Neural cell (in vitro differentiated cells): ENCODE data around the gene PRG2. TPM values are rescaled to one million over a fixed set of nuclear protein-coding genes. Genes with fewer than 3 reads are reported as not detected.
"Not testable (repeated sequence)": the region's sequence is repeated elsewhere in the genome, so short reads cannot be mapped to it uniquely, and the experiment has no call there.

ENCODE experiments used
- H2AFZ ChIP-seq: fragments of 200-600, 300-800 bp; sonication (generic), shearing (Covaris generic); 2 replicates; pipeline ENCODE4 v1.6.0; 2014; ENCODE audit warnings: low read depth, mild to moderate bottlenecking, antibody characterized with exemption, low read length, moderate library complexity
- H3F3A ChIP-seq: fragments of 200-600 bp; shearing (Covaris generic); 2 replicates; pipeline ENCODE4 v1.6.1; 2016; ENCODE audit warnings: mild to moderate bottlenecking, moderate library complexity, mixed read lengths, antibody characterized with exemption, low read length; ENCODE audit not compliant: insufficient read depth, poor library complexity, severe bottlenecking
- H3K27ac ChIP-seq: fragments of 200-600, 300-800 bp; sonication (generic), shearing (Covaris generic); 2 replicates; pipeline ENCODE4 v1.5.1; 2014; ENCODE audit warnings: mild to moderate bottlenecking, low read length, moderate library complexity
- H3K27me3 ChIP-seq: fragments of 300-800, 200-600 bp; sonication (generic), shearing (Covaris generic); 2 replicates; pipeline ENCODE4 v1.6.0; 2014; ENCODE audit warnings: mild to moderate bottlenecking, low read depth, low read length, moderate library complexity; ENCODE audit not compliant: insufficient read depth
- H3K36me3 ChIP-seq: fragments of 300-800, 200-600 bp; sonication (generic), shearing (Covaris generic); 2 replicates; pipeline ENCODE4 v1.5.1; 2014; ENCODE audit warnings: mild to moderate bottlenecking, antibody characterized with exemption, low read length, moderate library complexity; ENCODE audit not compliant: insufficient read depth
- H3K4me2 ChIP-seq: fragments of 300-800, 200-600 bp; sonication (generic), shearing (Covaris generic); 2 replicates; pipeline ENCODE4 v1.6.0; 2014; ENCODE audit warnings: mild to moderate bottlenecking, low read length
- H3K4me3 ChIP-seq: fragments of 300-800, 200-600 bp; sonication (generic), shearing (Covaris generic); 2 replicates; pipeline ENCODE4 v1.5.1; 2014; ENCODE audit warnings: mild to moderate bottlenecking, low read length, moderate library complexity
- H3K79me2 ChIP-seq: fragments of 200-600 bp; shearing (Covaris generic); replicated peaks from 2 replicates; pipeline ENCODE4 v1.6.0; 2014; ENCODE audit warnings: mild to moderate bottlenecking, low read length, moderate library complexity; ENCODE audit not compliant: insufficient read depth
- H3K9ac ChIP-seq: fragments of 300-800, 200-600 bp; sonication (generic), shearing (Covaris generic); 2 replicates; pipeline ENCODE4 v1.6.1; 2016; ENCODE audit warnings: mild to moderate bottlenecking, low read length, mixed read lengths
- H3K9me2 ChIP-seq: fragments of 200-600 bp; shearing (Covaris generic); 2 replicates; pipeline ENCODE4 v1.6.1; 2016; ENCODE audit warnings: mild to moderate bottlenecking, low read length, mixed read lengths; ENCODE audit not compliant: insufficient read depth
- H3K9me3 ChIP-seq: fragments of 200-600, 300-800 bp; sonication (generic), shearing (Covaris generic); 2 replicates; pipeline ENCODE4 v1.6.1; 2016; ENCODE audit warnings: mild to moderate bottlenecking, mixed run types, low read length, moderate library complexity, mixed read lengths
- H4K20me1 ChIP-seq: fragments of 200-600 bp; shearing (Covaris generic); 2 replicates; pipeline ENCODE4 v1.6.1; 2016; ENCODE audit warnings: mild to moderate bottlenecking, mixed run types; ENCODE audit not compliant: insufficient read depth
- CTCF ChIP-seq: fragments of 450-650 bp; IDR thresholded peaks from 2 replicates; pipeline ENCODE4 v1.5.1; 2014; ENCODE audit warnings: antibody characterized with exemption, mild to moderate bottlenecking, moderate library complexity; ENCODE audit not compliant: poor library complexity, severe bottlenecking
- EP300 ChIP-seq: fragments of 450-650 bp; conservative IDR thresholded peaks from 2 replicates; pipeline ENCODE4 v1.6.1; 2014; ENCODE audit warnings: antibody characterized with exemption, mild to moderate bottlenecking, moderate library complexity; ENCODE audit not compliant: poor library complexity, severe bottlenecking
- EZH2 ChIP-seq: fragments of 200-600, 300-800 bp; shearing (Covaris generic), sonication (generic); IDR thresholded peaks from 2 replicates; pipeline ENCODE4 v1.6.1; 2014; ENCODE audit warnings: antibody characterized with exemption, low read length, borderline replicate concordance, mild to moderate bottlenecking; ENCODE audit not compliant: insufficient read depth, poor library complexity, severe bottlenecking
- MXI1 ChIP-seq: fragments of 450-650 bp; conservative IDR thresholded peaks from 2 replicates; pipeline ENCODE4 v1.6.1; 2014; ENCODE audit warnings: antibody characterized with exemption, mild to moderate bottlenecking; ENCODE audit not compliant: poor library complexity, severe bottlenecking
- POLR2AphosphoS5 ChIP-seq: IDR thresholded peaks from 2 replicates; pipeline ENCODE4 v1.6.1; 2012
- RAD21 ChIP-seq: fragments of 450-650 bp; conservative IDR thresholded peaks from 2 replicates; pipeline ENCODE4 v1.6.1; 2014; ENCODE audit warnings: antibody characterized with exemption, mild to moderate bottlenecking, moderate library complexity
- REST ChIP-seq: IDR thresholded peaks from 2 replicates; pipeline ENCODE4 v1.6.1; 2012; ENCODE audit warnings: borderline replicate concordance
- SMC3 ChIP-seq: fragments of 450-650 bp; conservative IDR thresholded peaks from 2 replicates; pipeline ENCODE4 v1.6.1; 2014; ENCODE audit warnings: antibody characterized with exemption, mild to moderate bottlenecking, moderate library complexity; ENCODE audit not compliant: poor library complexity
- TAF1 ChIP-seq: IDR thresholded peaks from 2 replicates; pipeline ENCODE4 v1.6.1; 2012; ENCODE audit warnings: low read depth
- polyA plus RNA-seq: library from polyadenylated mRNA; depleted of rRNA; stranded (reverse); fragments of >200 nt; gene quantifications from 2 replicates; pipeline ENCODE4 v1.2.3, GENCODE V29; 2014

The PRG2 gene
- polyA plus RNA-seq, 1 donor from 2014 or later, result not detected

GRCh38 chr11:57405271-57405860 is 14.9 kb upstream of the PRG2 start:
- no peaks in the 10 kb centered on the region for H3K27me3 ChIP-seq
- H3K9me3 ChIP-seq, result no peaks in the 10 kb centered on the region
- no peak overlapping the region for H3K4me2 ChIP-seq
- H3K27ac ChIP-seq, result no peak overlapping the region
- H3F3A ChIP-seq, result no peaks in the 10 kb centered on the region
- no peaks in the 10 kb centered on the region for H3K79me2 ChIP-seq
- no peaks in the 10 kb centered on the region for H4K20me1 ChIP-seq
- TF ChIP-seq REST (no peak), SMC3 (no peak), EZH2 (no peak), RAD21 (no peak), EP300 (no peak), POLR2AphosphoS5 (no peak), MXI1 (no peak)
- no peaks in the 10 kb centered on the region for H3K9me2 ChIP-seq
- no peak overlapping the region for H2AFZ ChIP-seq
- H3K36me3 ChIP-seq, result no peaks in the 10 kb centered on the region
- H3K9ac ChIP-seq, result no peak overlapping the region
- H3K4me3 ChIP-seq, result no peak overlapping the region

DNA sequence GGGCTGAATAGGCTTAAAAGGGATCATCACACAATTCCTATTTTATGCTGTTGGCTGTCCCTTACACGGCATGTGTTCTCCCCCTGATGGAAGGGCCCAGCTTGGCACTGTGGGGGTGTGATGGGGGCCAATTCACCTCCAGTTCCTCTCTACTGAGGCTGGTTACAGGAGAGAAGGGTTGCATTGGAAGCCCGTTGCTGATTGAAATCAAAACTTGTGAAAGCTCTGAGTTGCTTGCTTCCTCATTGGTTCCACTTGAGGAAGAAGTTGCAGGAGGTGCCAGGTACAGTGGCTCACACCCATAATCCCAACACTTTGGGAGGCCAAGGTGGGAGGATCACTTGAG is 13.3 kb upstream of the PRG2 start:
- no peak overlapping the region for H3K4me2 ChIP-seq
- H2AFZ ChIP-seq, result no peak overlapping the region
- H3K27ac ChIP-seq, result no peak overlapping the region
- no peaks in the 10 kb centered on the region for H3K9me2 ChIP-seq
- no peaks in the 10 kb centered on the region for H3K9me3 ChIP-seq
- H3K4me3 ChIP-seq, result no peak overlapping the region
- H3K36me3 ChIP-seq, result no peaks in the 10 kb centered on the region
- no peaks in the 10 kb centered on the region for H3K27me3 ChIP-seq
- H3K9ac ChIP-seq, result no peak overlapping the region
- H3F3A ChIP-seq, result no peaks in the 10 kb centered on the region
- H3K79me2 ChIP-seq, result no peaks in the 10 kb centered on the region
- TF ChIP-seq SMC3, result no peak
- TF ChIP-seq RAD21, result no peak
- TF ChIP-seq CTCF, result no peak
- no peak for TF ChIP-seq POLR2AphosphoS5
- TF ChIP-seq EP300, result no peak
- TF ChIP-seq TAF1, result no peak
- TF ChIP-seq EZH2, result no peak
- TF ChIP-seq REST, result no peak
- TF ChIP-seq MXI1, result no peak
- no peaks in the 10 kb centered on the region for H4K20me1 ChIP-seq

GRCh38 chr11:57403003-57403801 is 12.8 kb upstream of the PRG2 start:
- not testable (repeated sequence) for H3F3A ChIP-seq

More at GRCh38 chr11:57403003-57403801, 12.8 kb upstream of the PRG2 start:
- H3K9me2 ChIP-seq, H3K36me3 ChIP-seq, H3K27me3 ChIP-seq, H3K79me2 ChIP-seq, H3K9me3 ChIP-seq, H3K4me2 ChIP-seq, H2AFZ ChIP-seq, H3K4me3 ChIP-seq, H4K20me1 ChIP-seq, H3K9ac ChIP-seq, H3K27ac ChIP-seq: not testable (repeated sequence)
